CD4-positive, alpha-beta T cell treated with Interleukin-1 beta for 1 hour (primary cell): ENCODE measurements around the gene PA2G4.
A peak's percentile ranks its signal among the peaks of the same experiment; 100 is the strongest.
"Not testable (repeated sequence)": the region's sequence is repeated elsewhere in the genome, so short reads cannot be mapped to it uniquely, and the experiment has no call there.

Experiments
- DNase-seq, 2 donors: peaks; one replicate each; pipeline ENCODE4 v3.0.0-alpha.2; 2020 to 2022

Gene PA2G4

DNA sequence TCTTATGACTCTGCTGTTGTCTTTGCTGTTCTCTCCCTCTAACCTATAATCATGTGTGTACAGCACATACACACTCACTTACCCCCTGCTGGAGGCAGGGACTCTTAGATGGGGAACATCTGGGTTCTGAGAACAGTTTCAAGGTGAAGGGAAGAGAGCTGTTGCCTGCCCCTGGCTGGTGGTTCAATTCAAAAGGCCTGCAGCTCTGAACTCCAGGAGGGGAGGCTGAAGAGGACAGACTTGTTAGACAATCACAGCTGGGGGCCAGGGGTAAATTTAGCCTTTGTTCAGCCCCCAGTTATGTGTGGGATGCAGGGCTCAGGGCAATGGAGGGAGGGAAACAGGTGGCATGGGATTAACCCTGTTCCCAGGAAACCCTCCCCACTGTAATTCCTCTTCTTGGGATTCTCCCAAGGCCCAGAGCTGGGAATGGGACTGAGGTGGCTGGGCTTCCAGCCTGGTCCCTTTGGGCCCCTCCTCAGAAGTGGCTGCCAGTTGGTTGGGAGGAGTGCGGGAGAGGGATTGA, 50.0 kb downstream of the PA2G4 start:
- no peak for DNase-seq

DNA sequence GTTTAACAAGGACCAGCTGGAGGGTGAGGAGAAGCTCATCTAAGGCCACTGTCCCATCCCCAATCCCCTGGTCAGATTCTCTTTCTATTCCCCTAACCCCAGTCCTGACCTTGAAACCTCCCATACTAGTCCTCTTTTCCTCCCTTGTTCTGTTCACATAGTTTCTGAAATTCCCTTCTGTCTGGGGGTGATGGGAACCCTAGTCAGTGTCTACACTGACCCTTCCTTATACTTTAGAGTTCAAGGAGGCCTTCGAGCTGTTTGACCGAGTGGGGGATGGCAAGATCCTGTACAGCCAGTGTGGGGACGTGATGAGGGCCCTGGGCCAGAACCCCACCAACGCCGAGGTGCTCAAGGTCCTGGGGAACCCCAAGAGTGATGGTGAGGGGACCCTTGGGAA, 50.5 kb downstream of the PA2G4 start:
- DNase-seq: no peak

DNA sequence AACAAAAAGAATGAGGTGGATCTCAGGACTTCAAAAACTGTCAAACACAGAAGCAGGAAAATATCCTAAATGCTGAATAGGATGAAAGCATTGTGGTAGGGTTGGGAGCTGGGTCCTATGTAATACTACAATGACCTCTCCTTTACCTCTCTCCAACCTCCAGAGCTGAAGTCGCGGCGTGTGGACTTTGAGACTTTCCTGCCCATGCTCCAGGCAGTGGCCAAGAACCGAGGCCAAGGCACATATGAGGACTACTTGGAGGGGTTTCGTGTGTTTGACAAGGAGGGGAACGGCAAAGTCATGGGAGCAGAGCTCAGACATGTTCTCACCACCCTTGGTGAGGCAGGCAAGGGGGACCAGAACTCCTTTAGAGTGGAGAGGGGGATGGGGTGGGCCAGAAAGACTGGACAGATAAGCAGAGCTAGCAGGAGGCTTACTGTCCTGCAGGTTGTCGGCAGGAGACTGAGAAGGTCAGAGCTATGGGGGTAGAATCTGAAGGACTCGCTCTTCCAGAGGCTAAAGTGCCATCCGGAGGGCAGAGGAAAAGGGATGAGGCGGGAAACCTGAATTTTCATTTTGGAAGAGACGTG, 51.0 kb downstream of the PA2G4 start:
- no peak for DNase-seq

DNA sequence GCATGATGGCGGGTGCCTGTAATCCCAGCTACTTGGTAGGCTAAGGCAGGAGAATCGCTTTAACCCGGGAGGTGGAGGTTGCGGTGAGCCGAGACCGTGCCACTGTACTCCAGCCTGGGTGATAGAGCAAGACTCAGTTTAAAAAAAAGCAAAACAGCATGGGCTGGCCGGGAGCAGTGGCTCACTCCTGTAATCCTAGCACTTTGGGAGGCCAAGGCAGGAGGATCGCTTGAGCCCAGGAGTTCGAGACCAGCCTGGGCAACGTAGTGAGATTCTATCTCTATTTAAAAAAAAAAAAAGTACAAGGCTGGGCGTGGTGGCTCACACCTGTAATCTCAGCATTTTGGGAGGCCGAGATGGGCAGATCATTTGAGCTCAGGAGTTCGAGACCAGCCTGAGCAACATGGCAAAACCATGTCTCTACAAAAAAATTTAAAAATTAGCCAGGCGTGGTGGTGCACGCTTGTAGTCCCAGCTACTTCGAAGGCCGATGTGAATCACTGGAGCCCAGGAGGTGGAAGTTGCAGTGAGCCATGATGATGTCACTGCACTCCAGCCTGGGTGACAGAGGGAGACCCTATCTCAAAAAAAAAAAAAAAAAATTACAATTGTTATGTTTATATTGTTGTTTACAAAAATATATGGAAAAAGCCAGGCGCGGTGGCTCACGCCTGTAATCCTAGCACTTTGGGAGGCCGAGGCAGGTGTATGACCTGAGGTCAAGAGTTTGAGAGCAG, 52.3 kb downstream of the PA2G4 start:
- DNase-seq: not testable (repeated sequence)

DNA sequence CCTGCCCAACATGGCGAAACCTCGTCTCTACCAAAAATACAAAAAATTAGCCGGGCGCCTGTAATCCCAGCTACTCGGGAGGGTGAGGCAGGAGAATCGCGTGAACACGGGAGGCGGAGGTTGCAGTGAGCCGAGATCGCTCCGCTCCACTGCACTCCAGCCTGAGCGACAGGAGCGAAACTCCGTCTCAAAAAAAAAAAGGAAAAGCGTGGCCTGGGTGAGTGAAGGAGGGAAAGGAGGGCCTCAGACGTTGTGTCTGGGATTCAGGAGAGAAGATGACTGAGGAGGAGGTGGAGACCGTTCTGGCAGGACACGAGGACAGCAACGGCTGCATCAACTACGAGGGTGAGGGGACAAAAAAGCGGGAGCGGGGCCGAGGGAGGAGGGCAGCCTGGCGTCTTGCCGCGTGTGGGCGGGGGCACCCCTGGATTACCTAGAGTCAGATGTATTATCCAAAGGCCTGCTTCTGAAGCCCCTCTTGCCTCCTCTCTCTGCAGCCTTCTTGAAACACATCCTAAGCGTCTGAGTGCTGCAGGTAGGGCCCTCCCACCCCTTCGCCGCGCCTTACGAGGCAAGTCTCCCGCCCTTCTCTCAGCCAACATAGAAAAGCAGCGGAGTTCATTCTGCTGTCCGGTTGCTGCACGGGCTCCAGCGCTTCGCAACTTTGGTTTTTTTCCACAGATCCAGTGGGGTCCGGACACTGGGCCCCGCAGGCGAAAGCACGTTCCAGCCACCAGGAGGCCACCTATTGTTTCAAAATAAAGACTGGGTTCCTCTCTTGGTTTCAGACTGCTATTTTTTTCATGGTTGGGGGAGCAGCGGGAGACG, 53.1 kb downstream of the PA2G4 start:
- DNase-seq: peak; percentile 69 to 74

DNA sequence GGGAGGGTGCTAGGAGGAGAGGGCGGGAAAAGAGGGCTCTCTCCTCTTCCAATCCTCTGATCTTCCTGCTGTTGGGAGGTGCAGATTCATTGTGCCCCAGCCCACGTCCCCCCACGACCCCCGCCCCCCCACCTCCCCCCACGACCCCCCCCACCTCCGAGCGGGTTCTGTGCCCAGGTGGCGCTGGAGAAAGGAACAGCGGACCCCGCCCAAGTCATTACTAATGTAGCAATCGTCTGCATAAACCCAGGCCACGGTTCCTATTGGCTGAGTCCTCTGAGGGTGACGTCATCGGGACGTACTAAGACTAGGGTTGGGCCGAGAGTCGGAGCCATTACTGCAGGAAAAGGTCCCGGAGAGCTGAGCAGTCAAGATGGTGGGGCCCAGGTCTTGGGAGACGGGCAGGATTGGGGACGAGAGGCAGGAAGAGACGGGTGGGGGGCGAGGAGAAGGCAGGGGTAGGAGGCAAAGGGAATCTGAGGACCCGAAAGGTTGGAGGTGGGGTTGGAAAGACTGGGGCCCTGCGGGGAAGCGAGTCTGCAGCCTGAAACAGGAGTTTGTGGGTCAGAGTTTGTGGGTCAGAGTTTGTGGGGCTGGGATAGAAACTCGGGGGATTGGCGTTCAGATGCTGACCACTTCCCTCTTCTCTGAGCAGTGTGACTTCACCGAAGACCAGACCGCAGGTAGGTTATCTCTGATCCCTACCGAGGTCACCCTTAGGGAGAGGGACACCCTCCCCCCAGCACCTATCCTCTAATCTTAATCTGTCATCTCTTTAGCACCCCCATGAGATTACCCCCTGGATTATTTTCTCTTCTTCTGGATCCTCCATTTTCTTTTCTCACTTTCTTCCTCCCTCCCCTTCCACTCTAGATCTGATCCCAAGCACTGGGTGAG, 53.9 kb downstream of the PA2G4 start, which contains the start of gene MYL6:
MYL6 (plus strand) TSS at position 331 of the 897 bp plus-strand sequence; CDS start at position 374, 43 bp downstream.
- DNase-seq: peak; percentile 94

DNA sequence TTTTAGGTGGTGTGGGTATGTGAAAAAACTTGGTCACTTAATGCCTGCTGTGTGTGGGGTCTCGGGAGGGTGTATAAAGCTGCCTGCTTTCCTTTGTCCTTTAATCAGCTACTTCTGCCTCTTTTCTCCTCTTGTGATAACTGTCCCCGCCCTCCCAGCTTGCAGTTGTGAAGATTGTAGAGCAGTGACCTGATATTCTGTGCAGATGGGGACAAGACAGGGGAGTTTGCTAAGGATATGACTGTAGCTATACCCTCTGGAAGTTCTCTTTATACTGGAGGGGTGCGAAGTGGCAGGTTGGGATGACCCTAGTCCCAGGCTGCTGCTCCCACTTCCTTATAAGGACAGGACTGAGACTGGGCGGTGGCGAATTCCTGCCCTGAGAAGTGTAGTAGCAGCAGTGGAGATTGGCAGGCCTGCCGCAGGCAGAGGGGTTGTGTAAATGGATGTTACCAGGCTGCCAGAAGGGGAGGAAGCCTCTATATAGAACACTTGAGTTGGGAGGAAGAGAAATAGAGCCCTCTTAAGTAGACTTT, 54.6 kb downstream of the PA2G4 start:
- peak; percentile 33 to 38 for DNase-seq

DNA sequence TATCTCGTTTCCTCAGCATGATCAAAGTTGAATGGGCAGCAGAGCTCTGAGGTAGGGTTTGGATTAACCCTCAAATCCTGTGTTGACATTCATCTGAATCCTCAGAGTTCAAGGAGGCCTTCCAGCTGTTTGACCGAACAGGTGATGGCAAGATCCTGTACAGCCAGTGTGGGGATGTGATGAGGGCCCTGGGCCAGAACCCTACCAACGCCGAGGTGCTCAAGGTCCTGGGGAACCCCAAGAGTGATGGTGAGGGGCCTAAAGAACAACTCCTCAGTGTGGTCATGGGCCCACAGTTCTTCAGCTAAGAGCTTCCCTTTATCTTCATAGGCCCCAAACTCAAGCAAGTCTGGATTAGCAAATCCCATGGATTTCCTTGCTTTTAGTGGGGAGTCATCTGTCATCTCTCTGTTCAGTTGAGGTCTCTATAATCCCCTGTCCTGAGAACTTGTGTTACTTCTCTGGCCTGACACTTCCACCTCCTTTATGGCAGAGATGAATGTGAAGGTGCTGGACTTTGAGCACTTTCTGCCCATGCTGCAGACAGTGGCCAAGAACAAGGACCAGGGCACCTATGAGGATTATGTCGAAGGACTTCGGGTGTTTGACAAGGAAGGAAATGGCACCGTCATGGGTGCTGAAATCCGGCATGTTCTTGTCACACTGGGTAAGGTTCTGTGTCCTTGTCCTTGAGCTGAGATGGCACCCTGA, 55.3 kb downstream of the PA2G4 start:
- peak in 1 of 2 donors; percentile 29 for DNase-seq

DNA sequence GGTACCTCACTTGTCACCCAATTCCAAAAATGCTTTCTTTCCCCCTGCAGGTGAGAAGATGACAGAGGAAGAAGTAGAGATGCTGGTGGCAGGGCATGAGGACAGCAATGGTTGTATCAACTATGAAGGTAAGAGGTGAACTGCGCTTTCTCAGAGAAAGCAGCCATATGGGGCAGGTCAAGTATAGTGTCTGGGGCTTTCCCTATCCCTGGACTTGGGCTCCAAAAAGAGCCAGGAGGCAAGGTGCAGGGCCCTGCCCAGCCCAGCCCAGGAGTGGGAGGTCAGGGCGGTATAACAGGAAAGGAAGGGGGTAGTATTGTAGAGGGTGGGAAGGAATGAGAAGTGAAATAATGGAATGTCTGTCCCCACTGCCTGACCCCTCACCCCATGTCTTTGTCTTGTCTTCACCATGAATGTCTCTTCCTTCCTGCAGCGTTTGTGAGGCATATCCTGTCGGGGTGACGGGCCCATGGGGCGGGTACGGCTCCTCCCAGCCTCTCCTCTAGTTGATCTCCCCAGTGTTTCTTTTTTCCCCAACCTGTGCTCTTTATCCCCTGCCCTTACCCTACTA, 55.9 kb downstream of the PA2G4 start:
- DNase-seq: peak; percentile 62 to 76

DNA sequence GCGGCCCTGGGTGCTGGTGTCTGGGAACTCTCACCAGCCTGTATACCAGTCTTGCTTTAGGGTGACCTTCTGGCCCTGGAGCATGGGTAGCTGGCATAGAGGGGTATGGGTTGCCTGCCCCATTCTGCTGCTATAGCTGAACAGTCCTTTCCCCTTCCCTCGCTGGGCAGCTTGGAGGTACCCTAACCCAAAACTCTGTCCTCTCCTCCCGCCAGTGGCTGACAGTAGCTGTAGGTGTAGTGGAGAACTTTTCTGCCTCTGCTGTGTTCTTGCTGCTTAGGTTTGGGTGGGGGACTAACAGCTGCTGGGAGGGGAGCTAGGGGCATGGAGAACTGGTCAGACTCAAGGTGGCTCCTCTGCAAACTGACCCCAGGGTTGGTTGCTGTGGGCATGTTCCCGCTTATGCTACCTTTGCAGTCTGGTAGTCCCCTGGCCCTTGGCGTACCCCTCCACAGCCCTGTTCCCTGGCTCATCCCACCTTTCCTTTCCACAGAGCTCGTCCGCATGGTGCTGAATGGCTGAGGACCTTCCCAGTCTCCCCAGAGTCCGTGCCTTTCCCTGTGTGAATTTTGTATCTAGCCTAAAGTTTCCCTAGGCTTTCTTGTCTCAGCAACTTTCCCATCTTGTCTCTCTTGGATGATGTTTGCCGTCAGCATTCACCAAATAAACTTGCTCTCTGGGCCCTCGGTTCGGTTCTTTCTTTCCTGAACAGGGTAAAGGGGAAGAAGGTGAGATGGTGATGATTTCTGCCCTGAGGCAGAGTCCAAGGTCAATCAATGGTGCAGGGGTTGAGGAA, 56.7 kb downstream of the PA2G4 start:
- no peak for DNase-seq

DNA sequence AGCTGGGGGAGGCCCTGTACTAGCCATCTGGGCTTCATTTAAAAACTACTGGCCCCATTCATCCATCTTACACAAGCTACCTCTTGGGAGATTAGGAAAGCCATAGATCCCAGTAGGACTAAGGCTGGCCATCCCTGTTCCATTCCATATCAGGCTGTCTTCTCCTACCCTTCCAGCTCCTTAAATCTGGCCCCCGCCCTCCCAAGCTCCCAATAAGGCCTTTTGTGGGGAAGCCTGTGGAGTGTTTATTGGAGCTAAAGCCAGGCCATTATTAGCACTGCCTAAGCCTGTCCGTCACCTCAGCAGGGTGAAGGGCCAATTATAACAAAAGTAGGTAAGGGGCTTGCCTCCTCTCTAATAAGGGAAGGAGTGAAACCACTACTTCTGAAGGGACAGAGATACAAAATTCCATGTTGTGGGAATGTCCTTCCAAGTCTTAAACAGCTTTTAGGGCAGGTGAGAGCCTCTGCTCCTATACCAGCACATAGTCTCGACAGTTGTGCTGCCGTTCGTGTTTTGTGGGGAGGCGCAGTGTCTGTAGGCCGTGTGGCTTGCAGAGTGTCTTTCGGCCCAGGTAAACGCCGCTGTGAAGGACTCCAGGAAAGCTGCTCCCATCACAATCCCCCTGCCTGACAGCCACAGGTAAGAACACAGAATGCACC, 57.5 kb downstream of the PA2G4 start:
- no peak for DNase-seq

DNA sequence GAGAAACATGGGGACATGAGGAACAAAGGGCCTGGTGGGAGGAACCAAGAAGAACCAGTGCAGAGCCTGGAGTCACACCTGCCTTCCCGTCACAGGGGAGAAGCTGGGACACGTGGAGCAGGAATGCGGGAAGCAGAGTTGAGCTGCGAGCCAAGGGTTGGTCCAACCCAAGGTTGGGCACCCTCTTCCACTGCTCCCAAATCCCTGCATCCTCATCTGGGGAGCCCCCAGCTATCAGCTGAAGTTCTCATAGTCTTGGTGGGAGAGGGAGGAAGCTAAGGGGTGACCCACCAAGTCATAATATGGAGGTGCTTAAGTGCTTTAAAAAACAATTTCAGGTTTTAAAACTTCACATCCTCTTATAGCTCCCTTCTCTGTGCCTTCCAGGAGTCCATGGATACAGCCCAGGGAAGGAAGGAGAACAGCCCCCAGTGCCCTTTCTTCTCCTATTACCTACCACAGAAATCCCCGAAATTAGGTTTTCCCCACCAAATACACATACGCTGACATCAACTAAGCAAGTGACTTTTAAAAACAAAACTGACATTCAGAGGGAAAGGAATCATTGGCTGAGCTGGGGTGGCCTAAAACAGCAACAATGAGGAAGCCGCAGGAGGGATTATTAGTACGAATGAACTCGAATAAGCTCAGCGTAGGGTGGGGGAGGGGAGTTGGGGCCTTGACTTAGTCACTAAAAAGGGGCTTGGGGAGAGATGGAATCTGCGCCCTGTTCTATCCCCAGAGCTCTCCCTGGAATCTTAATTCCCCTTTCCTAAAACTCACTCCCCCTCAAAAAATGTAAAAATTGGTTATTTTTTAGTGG, 58.3 kb downstream of the PA2G4 start:
- DNase-seq: no peak
